Muscle layer of duodenum (tissue), 2 donors: ENCODE data around the gene ATF3.

Experiments
- H3K27ac ChIP-seq: one replicate; pipeline ENCODE4 v1.7.0; 2013; ENCODE audit warnings: mild to moderate bottlenecking, low read length
- H3K27me3 ChIP-seq: one replicate; pipeline ENCODE4 v1.7.0; 2013; ENCODE audit warnings: low read depth, mild to moderate bottlenecking, control low read depth, low read length
- H3K36me3 ChIP-seq, 2 donors: one replicate each; pipeline ENCODE4 v1.7.0; 2013; ENCODE audit warnings: low read length in 2 of 2, control low read depth in 1 of 2, mild to moderate bottlenecking in 1 of 2; ENCODE audit not compliant: insufficient read depth in 2 of 2, control insufficient read depth in 1 of 2
- H3K4me1 ChIP-seq, 2 donors: one replicate each; pipeline ENCODE4 v1.7.0; 2013; ENCODE audit warnings: low read length in 2 of 2, mild to moderate bottlenecking in 2 of 2, control low read depth in 1 of 2, moderate library complexity in 1 of 2; ENCODE audit not compliant: insufficient read depth in 2 of 2, control insufficient read depth in 1 of 2
- H3K4me3 ChIP-seq, 2 donors: one replicate each; pipeline ENCODE4 v1.7.0; 2013; ENCODE audit warnings: low read length in 2 of 2, low read depth in 1 of 2, mild to moderate bottlenecking in 1 of 2
- H3K9me3 ChIP-seq, 2 donors: one replicate each; pipeline ENCODE4 v1.7.0; 2013; ENCODE audit warnings: low read length in 2 of 2, control low read depth in 1 of 2, mild to moderate bottlenecking in 1 of 2; ENCODE audit not compliant: control insufficient read depth in 1 of 2
- donor health status: healthy.

Gene ATF3

DNA sequence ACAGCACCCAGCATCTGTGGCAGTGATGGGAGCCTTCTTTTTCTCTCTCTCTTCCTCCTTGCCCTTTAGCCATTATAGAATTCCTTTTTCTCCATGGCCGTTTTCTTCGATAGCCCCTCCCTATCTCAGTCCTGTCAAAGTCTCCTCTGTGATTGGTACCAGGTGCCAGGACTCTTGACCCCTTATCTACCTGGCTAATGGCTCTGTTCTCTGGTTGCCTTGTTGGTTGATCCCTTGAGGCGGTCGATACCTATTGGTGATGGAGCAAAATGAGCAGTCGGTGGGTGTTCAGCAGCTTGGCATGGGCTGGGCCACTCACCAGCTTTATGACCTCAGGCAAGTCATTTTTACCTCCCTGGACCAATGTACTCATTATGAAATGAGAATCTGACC, 2.0 kb downstream of the ATF3 start:
- peaks cover 15 to 23% of the 10 kb centered on the region in 2 donors for H3K4me1 ChIP-seq
- H3K4me3 ChIP-seq: peak overlapping the region; percentile 65 to 67
- H3K36me3 ChIP-seq: peaks cover 6 to 8% of the 10 kb centered on the region in 2 donors
- peak overlapping the region; percentile 22 for H3K27ac ChIP-seq
- H3K9me3 ChIP-seq: no peaks in the 10 kb centered on the region
- peaks cover 16% of the 10 kb centered on the region for H3K27me3 ChIP-seq

GRCh38 chr1:212611000-212611948, 2.7 kb downstream of the ATF3 start:
- H3K9me3 ChIP-seq: no peaks in the 10 kb centered on the region

GRCh38 chr1:212612041-212612961, 3.7 kb downstream of the ATF3 start:
- H3K36me3 ChIP-seq: peaks cover 21 to 25% of the 10 kb centered on the region in 2 donors
- H3K27ac ChIP-seq: no peak overlapping the region

More at GRCh38 chr1:212611000-212611948, 2.7 kb downstream of the ATF3 start:
- Histone ChIP-seq H3K36me3 (peaks cover 11 to 15% of the 10 kb centered on the region in 2 donors), H3K4me3 (peak overlapping the region; percentile 65 to 67), H3K27me3 (peaks cover 10% of the 10 kb centered on the region), H3K27ac (no peak overlapping the region), H3K4me1 (peaks cover 9 to 16% of the 10 kb centered on the region in 2 donors)

GRCh38 chr1:212613440-212614335, 5.1 kb downstream of the ATF3 start:
- Histone ChIP-seq H3K27me3 (no peaks in the 10 kb centered on the region), H3K9me3 (no peaks in the 10 kb centered on the region), H3K4me1 (peaks cover 6 to 9% of the 10 kb centered on the region in 2 donors), H3K36me3 (peaks cover 34 to 39% of the 10 kb centered on the region in 2 donors), H3K4me3 (no peak overlapping the region), H3K27ac (no peak overlapping the region)

More at GRCh38 chr1:212612041-212612961, 3.7 kb downstream of the ATF3 start:
- Histone ChIP-seq H3K27me3 (peaks cover 3% of the 10 kb centered on the region), H3K4me1 (peaks cover 6 to 9% of the 10 kb centered on the region in 2 donors), H3K9me3 (no peaks in the 10 kb centered on the region), H3K4me3 (no peak overlapping the region)

DNA sequence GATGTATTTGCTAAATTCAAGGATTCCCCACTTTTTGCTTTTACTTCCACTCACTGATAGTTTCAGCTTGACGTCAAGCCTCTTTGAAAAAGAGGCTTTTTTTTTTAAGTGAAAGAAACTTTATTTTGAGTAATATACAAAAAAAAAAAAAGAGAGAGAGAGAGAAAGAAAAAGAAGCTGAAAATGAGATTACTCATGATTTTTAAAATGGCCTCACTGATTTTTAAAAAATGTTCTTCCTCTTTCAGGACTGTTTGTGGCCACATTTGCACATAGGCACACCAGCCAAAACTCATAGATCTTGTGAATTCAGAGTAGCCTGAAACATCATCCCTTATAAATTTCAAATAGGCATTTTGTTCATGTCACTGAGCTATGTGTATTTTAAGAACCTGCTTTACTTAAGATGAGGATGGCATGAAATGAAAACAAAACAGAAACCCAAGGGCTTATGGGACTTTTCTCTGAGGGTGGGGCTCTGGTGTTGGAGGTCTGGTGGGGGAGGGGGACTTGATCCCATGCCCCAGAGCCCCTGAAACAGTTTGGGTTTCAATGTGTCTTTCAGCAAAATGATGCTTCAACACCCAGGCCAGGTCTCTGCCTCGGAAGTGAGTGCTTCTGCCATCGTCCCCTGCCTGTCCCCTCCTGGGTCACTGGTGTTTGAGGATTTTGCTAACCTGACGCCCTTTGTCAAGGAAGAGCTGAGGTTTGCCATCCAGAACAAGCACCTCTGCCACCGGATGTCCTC, 6.1 kb downstream of the ATF3 start:
- Histone ChIP-seq H3K4me3 (no peak overlapping the region), H3K27me3 (no peaks in the 10 kb centered on the region), H3K9me3 (no peaks in the 10 kb centered on the region), H3K27ac (no peak overlapping the region), H3K36me3 (peaks cover 40 to 48% of the 10 kb centered on the region in 2 donors), H3K4me1 (peaks cover 6 to 9% of the 10 kb centered on the region in 2 donors)

DNA sequence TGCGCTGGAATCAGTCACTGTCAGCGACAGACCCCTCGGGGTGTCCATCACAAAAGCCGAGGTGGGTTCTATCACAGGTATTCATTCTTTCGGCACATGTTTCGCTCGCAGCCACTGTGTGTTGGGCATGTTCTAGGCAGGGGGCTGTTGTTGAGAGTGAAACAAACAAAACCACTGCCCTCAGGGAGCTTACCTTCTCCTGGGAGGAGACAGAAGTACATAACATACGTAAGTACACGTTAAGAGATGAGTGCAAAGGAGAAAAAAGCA, 6.6 kb downstream of the ATF3 start:
- Histone ChIP-seq H3K36me3 (peaks cover 45 to 53% of the 10 kb centered on the region in 2 donors), H3K27me3 (no peaks in the 10 kb centered on the region), H3K4me1 (peaks cover 6 to 9% of the 10 kb centered on the region in 2 donors), H3K9me3 (no peaks in the 10 kb centered on the region), H3K27ac (no peak overlapping the region), H3K4me3 (no peak overlapping the region)

- no peak overlapping the region for H3K27ac ChIP-seq
- no peak overlapping the region for H3K4me3 ChIP-seq
- no peaks in the 10 kb centered on the region for H3K27me3 ChIP-seq
- peaks cover 50 to 62% of the 10 kb centered on the region in 2 donors for H3K36me3 ChIP-seq
- H3K4me1 ChIP-seq: no peaks in the 10 kb centered on the region
- H3K9me3 ChIP-seq: no peaks in the 10 kb centered on the region
Observed at GRCh38 chr1:212618466-212619210, 10.1 kb downstream of the ATF3 start.

GRCh38 chr1:212620293-212620692, 11.7 kb downstream of the ATF3 start:
- no peaks in the 10 kb centered on the region for H3K4me1 ChIP-seq
- no peak overlapping the region for H3K27ac ChIP-seq
- no peaks in the 10 kb centered on the region for H3K27me3 ChIP-seq
- H3K36me3 ChIP-seq: peaks cover 46 to 55% of the 10 kb centered on the region in 2 donors
- no peak overlapping the region for H3K4me3 ChIP-seq
- no peaks in the 10 kb centered on the region for H3K9me3 ChIP-seq

DNA sequence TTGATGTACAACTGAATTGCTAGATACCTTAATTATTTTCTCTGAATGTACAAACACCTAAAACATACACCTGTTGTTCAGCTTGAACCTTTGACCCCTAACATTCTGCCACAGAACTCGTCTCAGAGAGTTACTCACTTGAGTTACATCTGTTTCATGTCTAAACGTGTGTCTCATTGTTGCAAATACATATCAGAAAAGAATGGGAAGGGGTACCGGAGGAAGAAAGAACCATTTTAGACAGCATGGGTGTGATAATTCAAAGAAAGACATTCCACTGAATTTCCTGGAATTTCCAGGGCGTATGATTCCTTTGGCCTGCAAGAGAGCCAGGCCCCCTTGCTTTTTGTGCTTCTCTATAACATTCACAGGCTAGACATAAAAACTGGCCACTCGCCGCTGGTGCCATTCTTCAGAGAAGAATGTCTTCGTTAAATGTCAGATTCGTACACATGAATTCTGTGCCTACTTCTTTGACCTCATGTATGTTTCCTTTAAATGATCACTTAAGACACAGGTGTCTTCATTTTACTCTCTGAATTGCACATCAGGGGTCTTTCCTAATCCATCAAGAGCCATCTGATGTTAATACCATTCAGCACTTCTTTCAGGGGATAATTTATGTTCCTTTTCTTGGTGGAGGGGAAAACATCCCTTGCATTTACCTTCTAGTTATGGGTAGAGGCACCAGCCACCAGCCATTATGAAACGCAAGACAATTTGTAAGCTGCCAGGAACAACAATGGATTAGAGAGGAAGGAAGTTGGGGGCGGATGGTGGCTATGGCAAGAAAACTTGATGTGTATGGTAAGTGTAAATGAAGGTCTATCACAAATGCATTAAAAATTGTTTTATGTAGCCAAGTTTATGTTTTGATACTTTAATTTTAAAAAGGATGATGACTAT, 12.7 kb downstream of the ATF3 start:
- H3K27ac ChIP-seq: no peak overlapping the region
- no peaks in the 10 kb centered on the region for H3K27me3 ChIP-seq
- H3K4me3 ChIP-seq: no peak overlapping the region
- H3K36me3 ChIP-seq: peaks cover 39 to 47% of the 10 kb centered on the region in 2 donors
- no peaks in the 10 kb centered on the region for H3K4me1 ChIP-seq
- no peaks in the 10 kb centered on the region for H3K9me3 ChIP-seq
